Measurements from ENCODE around the gene CDK10.

The CDK10 gene

GRCh38 chr16:89739383-89739782, 52.9 kb downstream of the CDK10 start:
- H3K4me1 ChIP-seq (ENCODE audit: low read length) = no peaks in the 10 kb centered on the region
- no peak overlapping the region for H3K4me2 ChIP-seq (ENCODE audit: low read length)
- H3K4me3 ChIP-seq (ENCODE audit: low read length) = no peak overlapping the region
- no peak overlapping the region for H3K27ac ChIP-seq (ENCODE audit: low read length)
- no peaks in the 10 kb centered on the region for H3K27me3 ChIP-seq (ENCODE audit: low read depth, low read length)
- H3K9ac ChIP-seq (ENCODE audit: low read length) = no peak overlapping the region
- H2AFZ ChIP-seq (ENCODE audit: low read depth, low read length) = no peak overlapping the region
- no peaks in the 10 kb centered on the region for H3K9me3 ChIP-seq (ENCODE audit: insufficient read depth, low read length)
- H3K79me2 ChIP-seq (ENCODE audit: low read length) = no peaks in the 10 kb centered on the region
- TF ChIP-seq EZH2phosphoT487 (IDR thresholded peaks at IDR 0.05; ENCODE audit: low read depth) = no peak
- no peak for TF ChIP-seq CTCF (IDR thresholded peaks at IDR 0.05; ENCODE audit: low read depth, low read length)
- peaks cover 73% of the 10 kb centered on the region for H3K36me3 ChIP-seq (replicated peaks; ENCODE audit: low read depth, low read length)
- peaks cover 9% of the 10 kb centered on the region; the same call in 1 of the 2 replicates for H4K20me1 ChIP-seq (ENCODE audit: insufficient read depth, low read length)

GRCh38 chr16:89741342-89742014, 55.0 kb downstream of the CDK10 start:
- Histone ChIP-seq H3K4me1 (ENCODE audit: low read length) (no peaks in the 10 kb centered on the region), H3K9ac (ENCODE audit: low read length) (no peak overlapping the region), H4K20me1 (ENCODE audit: insufficient read depth, low read length) (peaks cover 9% of the 10 kb centered on the region; the same call in 1 of the 2 replicates), H3K4me3 (ENCODE audit: low read length) (no peak overlapping the region), H3K36me3 (replicated peaks; ENCODE audit: low read depth, low read length) (peaks cover 71% of the 10 kb centered on the region), H3K27ac (ENCODE audit: low read length) (no peak overlapping the region), H3K4me2 (ENCODE audit: low read length) (no peak overlapping the region), H2AFZ (ENCODE audit: low read depth, low read length) (no peak overlapping the region), H3K27me3 (ENCODE audit: low read depth, low read length) (no peaks in the 10 kb centered on the region), H3K79me2 (ENCODE audit: low read length) (no peaks in the 10 kb centered on the region), H3K9me3 (ENCODE audit: insufficient read depth, low read length) (no peaks in the 10 kb centered on the region)
- TF ChIP-seq CTCF (IDR thresholded peaks at IDR 0.05; ENCODE audit: low read depth, low read length) = no peak
- TF ChIP-seq EZH2phosphoT487 (IDR thresholded peaks at IDR 0.05; ENCODE audit: low read depth) = no peak

GRCh38 chr16:89742948-89743347, 56.5 kb downstream of the CDK10 start:
- H4K20me1 ChIP-seq (ENCODE audit: insufficient read depth, low read length) = peaks cover 5% of the 10 kb centered on the region; the same call in 1 of the 2 replicates
- no peak overlapping the region for H3K27ac ChIP-seq (ENCODE audit: low read length)
- H3K79me2 ChIP-seq (ENCODE audit: low read length) = no peaks in the 10 kb centered on the region
- TF ChIP-seq CTCF (IDR thresholded peaks at IDR 0.05; ENCODE audit: low read depth, low read length) = no peak
- no peak overlapping the region for H2AFZ ChIP-seq (ENCODE audit: low read depth, low read length)
- no peak overlapping the region for H3K9ac ChIP-seq (ENCODE audit: low read length)
- no peak overlapping the region for H3K4me2 ChIP-seq (ENCODE audit: low read length)
- no peaks in the 10 kb centered on the region for H3K27me3 ChIP-seq (ENCODE audit: low read depth, low read length)
- H3K36me3 ChIP-seq (replicated peaks; ENCODE audit: low read depth, low read length) = peaks cover 64% of the 10 kb centered on the region
- H3K4me3 ChIP-seq (ENCODE audit: low read length) = no peak overlapping the region
- H3K4me1 ChIP-seq (ENCODE audit: low read length) = no peaks in the 10 kb centered on the region
- H3K9me3 ChIP-seq (ENCODE audit: insufficient read depth, low read length) = no peaks in the 10 kb centered on the region

- no peaks in the 10 kb centered on the region for H3K9me3 ChIP-seq (ENCODE audit: insufficient read depth, low read length)
- H3K79me2 ChIP-seq (ENCODE audit: low read length) = no peaks in the 10 kb centered on the region
- H3K36me3 ChIP-seq (replicated peaks; ENCODE audit: low read depth, low read length) = peaks cover 61% of the 10 kb centered on the region
- H3K4me2 ChIP-seq (ENCODE audit: low read length) = no peak overlapping the region
- H3K4me3 ChIP-seq (ENCODE audit: low read length) = no peak overlapping the region
- no peaks in the 10 kb centered on the region for H3K27me3 ChIP-seq (ENCODE audit: low read depth, low read length)
- H4K20me1 ChIP-seq (ENCODE audit: insufficient read depth, low read length) = no peaks in the 10 kb centered on the region
- TF ChIP-seq EZH2phosphoT487 (IDR thresholded peaks at IDR 0.05; ENCODE audit: low read depth) (no peak), CTCF (IDR thresholded peaks at IDR 0.05; ENCODE audit: low read depth, low read length) (no peak)
- H2AFZ ChIP-seq (ENCODE audit: low read depth, low read length) = no peak overlapping the region
- peaks cover 4% of the 10 kb centered on the region for H3K4me1 ChIP-seq (ENCODE audit: low read length)
- no peak overlapping the region for H3K27ac ChIP-seq (ENCODE audit: low read length)
- no peak overlapping the region for H3K9ac ChIP-seq (ENCODE audit: low read length)
Observed at GRCh38 chr16:89744813-89745212, 58.3 kb downstream of the CDK10 start.

Data from OCI-LY3 (cell line).